ENCODE data around the gene SPEM1.

The SPEM1 gene

DNA sequence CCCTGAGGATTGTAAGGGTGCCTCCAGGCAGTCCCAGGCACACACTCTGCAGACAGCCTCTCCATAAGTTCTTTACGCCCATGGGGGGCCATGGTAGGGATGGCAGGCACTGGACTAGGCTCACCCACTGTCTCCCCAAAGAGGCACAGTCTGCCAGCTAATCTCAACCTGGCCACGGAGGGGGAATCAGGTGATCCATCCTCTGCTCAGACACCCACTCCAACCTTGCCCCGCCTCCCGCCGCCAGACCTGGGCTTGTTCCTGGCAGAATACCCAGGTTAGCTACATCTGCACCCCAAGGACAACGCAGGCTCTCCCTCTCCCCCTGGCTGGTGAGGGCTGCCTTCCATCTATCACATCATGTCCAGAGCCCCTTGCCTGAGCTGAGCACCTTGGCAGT lies 11.3 kb upstream of the SPEM1 start:
- Histone ChIP-seq H2AFZ (ENCODE audit: low read depth, low read length, severe bottlenecking) (no peak overlapping the region), H3K4me3 (ENCODE audit: insufficient read depth, low read length, poor library complexity, severe bottlenecking) (no peak overlapping the region), H3K27ac (ENCODE audit: low read depth, low read length) (no peak overlapping the region), H3K36me3 (ENCODE audit: low read length) (no peaks in the 10 kb centered on the region), H3K9me2 (replicated peaks; ENCODE audit: insufficient read depth, low read length) (no peaks in the 10 kb centered on the region), H3K9ac (ENCODE audit: low read length) (no peak overlapping the region), H3K79me2 (ENCODE audit: insufficient read depth, low read length) (no peaks in the 10 kb centered on the region), H3K27me3 (ENCODE audit: low read length) (no peaks in the 10 kb centered on the region), H3K9me3 (ENCODE audit: insufficient read depth, low read length) (no peaks in the 10 kb centered on the region), H3F3A (ENCODE audit: insufficient read depth) (no peaks in the 10 kb centered on the region), H4K20me1 (ENCODE audit: low read depth, low read length) (no peaks in the 10 kb centered on the region), H3K4me2 (ENCODE audit: low read depth, low read length, poor library complexity, severe bottlenecking) (no peak overlapping the region)
- TF ChIP-seq, protein P1, sequence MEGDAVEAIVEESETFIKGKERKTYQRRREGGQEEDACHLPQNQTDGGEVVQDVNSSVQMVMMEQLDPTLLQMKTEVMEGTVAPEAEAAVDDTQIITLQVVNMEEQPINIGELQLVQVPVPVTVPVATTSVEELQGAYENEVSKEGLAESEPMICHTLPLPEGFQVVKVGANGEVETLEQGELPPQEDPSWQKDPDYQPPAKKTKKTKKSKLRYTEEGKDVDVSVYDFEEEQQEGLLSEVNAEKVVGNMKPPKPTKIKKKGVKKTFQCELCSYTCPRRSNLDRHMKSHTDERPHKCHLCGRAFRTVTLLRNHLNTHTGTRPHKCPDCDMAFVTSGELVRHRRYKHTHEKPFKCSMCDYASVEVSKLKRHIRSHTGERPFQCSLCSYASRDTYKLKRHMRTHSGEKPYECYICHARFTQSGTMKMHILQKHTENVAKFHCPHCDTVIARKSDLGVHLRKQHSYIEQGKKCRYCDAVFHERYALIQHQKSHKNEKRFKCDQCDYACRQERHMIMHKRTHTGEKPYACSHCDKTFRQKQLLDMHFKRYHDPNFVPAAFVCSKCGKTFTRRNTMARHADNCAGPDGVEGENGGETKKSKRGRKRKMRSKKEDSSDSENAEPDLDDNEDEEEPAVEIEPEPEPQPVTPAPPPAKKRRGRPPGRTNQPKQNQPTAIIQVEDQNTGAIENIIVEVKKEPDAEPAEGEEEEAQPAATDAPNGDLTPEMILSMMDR (IDR thresholded peaks at IDR 0.05; ENCODE audit: insufficient read depth, low read length, poor library complexity, severe bottlenecking) = no peak
- TF ChIP-seq EZH2phosphoT487 (conservative IDR thresholded peaks at IDR 0.05; ENCODE audit: low read length) = no peak

- Histone ChIP-seq H3K79me2 (ENCODE audit: insufficient read depth, low read length) (no peaks in the 10 kb centered on the region), H3K4me3 (ENCODE audit: insufficient read depth, low read length, poor library complexity, severe bottlenecking) (no peak overlapping the region), H3K27ac (ENCODE audit: low read depth, low read length) (no peak overlapping the region), H3K9ac (ENCODE audit: low read length) (no peak overlapping the region), H3K9me3 (ENCODE audit: insufficient read depth, low read length) (no peaks in the 10 kb centered on the region), H3K4me2 (ENCODE audit: low read depth, low read length, poor library complexity, severe bottlenecking) (no peak overlapping the region), H3K9me2 (replicated peaks; ENCODE audit: insufficient read depth, low read length) (no peaks in the 10 kb centered on the region), H3F3A (ENCODE audit: insufficient read depth) (no peaks in the 10 kb centered on the region), H4K20me1 (ENCODE audit: low read depth, low read length) (no peaks in the 10 kb centered on the region), H3K36me3 (ENCODE audit: low read length) (no peaks in the 10 kb centered on the region), H3K27me3 (ENCODE audit: low read length) (no peaks in the 10 kb centered on the region), H2AFZ (ENCODE audit: low read depth, low read length, severe bottlenecking) (no peak overlapping the region)
- TF ChIP-seq, protein P1 (IDR thresholded peaks at IDR 0.05; ENCODE audit: insufficient read depth, low read length, poor library complexity, severe bottlenecking) = no peak
- TF ChIP-seq EZH2phosphoT487 (conservative IDR thresholded peaks at IDR 0.05; ENCODE audit: low read length) = no peak
These were observed 10.4 kb upstream of the SPEM1 start for GRCh38 chr17:7409716-7410115.

DNA sequence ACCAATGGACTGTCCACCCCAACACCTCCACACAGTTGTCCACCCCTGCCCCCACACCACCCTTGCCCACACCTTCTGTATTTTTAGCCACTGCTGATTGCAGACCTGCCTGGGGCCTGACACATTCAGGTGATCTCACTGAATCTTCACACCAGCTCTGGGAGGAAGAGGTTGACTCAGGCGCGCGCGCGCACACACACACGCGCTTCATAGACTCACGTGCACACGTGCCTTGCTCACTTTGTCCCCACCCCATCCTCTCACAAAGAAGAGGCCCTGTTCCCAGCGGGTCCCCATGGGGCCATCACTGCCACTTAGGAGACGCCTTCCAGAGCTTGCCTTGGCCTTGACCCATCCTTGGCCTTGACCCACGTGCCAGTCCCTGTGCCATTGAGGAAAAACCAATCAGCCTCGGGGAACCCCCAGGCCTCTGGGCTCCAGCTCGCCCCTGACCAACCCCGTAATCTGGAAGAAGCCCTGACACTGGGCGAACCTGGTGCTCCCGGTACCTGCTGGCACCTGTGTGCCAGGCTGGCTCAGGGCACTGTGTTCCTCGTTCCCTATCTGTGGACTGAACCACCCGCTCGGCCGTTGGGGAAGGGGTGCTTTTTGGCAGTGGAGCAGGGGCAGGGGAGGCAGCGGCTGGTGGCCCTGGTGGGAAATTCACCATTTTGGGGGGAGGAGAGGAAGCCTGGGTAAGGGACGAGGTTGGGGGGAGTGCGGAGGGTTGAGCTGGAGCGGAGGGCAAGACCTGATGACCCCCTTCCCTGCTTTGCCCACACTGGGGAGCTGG lies 9.3 kb upstream of the SPEM1 start:
- Histone ChIP-seq H3F3A (ENCODE audit: insufficient read depth) (no peaks in the 10 kb centered on the region), H3K9ac (ENCODE audit: low read length) (no peak overlapping the region), H3K36me3 (ENCODE audit: low read length) (no peaks in the 10 kb centered on the region), H3K79me2 (ENCODE audit: insufficient read depth, low read length) (no peaks in the 10 kb centered on the region), H4K20me1 (ENCODE audit: low read depth, low read length) (no peaks in the 10 kb centered on the region), H3K9me2 (replicated peaks; ENCODE audit: insufficient read depth, low read length) (no peaks in the 10 kb centered on the region), H2AFZ (ENCODE audit: low read depth, low read length, severe bottlenecking) (no peak overlapping the region), H3K4me2 (ENCODE audit: low read depth, low read length, poor library complexity, severe bottlenecking) (no peak overlapping the region), H3K4me3 (ENCODE audit: insufficient read depth, low read length, poor library complexity, severe bottlenecking) (no peak overlapping the region), H3K27ac (ENCODE audit: low read depth, low read length) (no peak overlapping the region), H3K9me3 (ENCODE audit: insufficient read depth, low read length) (no peaks in the 10 kb centered on the region), H3K27me3 (ENCODE audit: low read length) (no peaks in the 10 kb centered on the region)
- TF ChIP-seq EZH2phosphoT487 (conservative IDR thresholded peaks at IDR 0.05; ENCODE audit: low read length) = no peak
- TF ChIP-seq, protein P1 (IDR thresholded peaks at IDR 0.05; ENCODE audit: insufficient read depth, low read length, poor library complexity, severe bottlenecking) = no peak
